OCI-LY1 (cell line): ENCODE data around the gene HSBP1L1.

Source experiments
- CTCF ChIP-seq: fragments of 200-600 bp; sonication (generic), shearing (Covaris generic); IDR thresholded peaks from 2 replicates; pipeline ENCODE4 v1.5.1; 2017; ENCODE audit warnings: mild to moderate bottlenecking, antibody characterized with exemption, low read length, moderate library complexity, mixed read lengths
- EZH2 ChIP-seq: fragments of 200-600 bp; sonication (generic), shearing (Covaris generic); IDR thresholded peaks from 2 replicates; pipeline ENCODE4 v1.8.0; 2017; ENCODE audit warnings: borderline replicate concordance, mixed run types, mild to moderate bottlenecking, antibody characterized with exemption, low read length, moderate library complexity, mixed read lengths

GRCh38 chr18:79971986-79972385 is 7.5 kb downstream of the HSBP1L1 start:
- no peak for TF ChIP-seq CTCF
- no peak for TF ChIP-seq EZH2
